ENCODE data around the gene PNKD. TPM values are rescaled to one million over a fixed set of nuclear protein-coding genes. Genes with fewer than 3 reads are reported as not detected.
A peak's percentile ranks its signal among the peaks of the same experiment; 100 is the strongest.

Gene PNKD
- total and polyA plus RNA-seq, 3 donors from 2014 or later, result 79.3 to 90.7 (median 84.2) TPM

- intact Hi-C loops (cut with DNase I; ENCODE audit: low total_unique reads), result no loop called here
- peak; percentile 70 for DNase-seq
These were observed 84.6 kb downstream of the PNKD start for GRCh38 chr2:218354850-218355443.

GRCh38 chr2:218357236-218358177 lies 87.2 kb downstream of the PNKD start:
- no peak for DNase-seq
- intact Hi-C loops (cut with DNase I; ENCODE audit: low total_unique reads), result no loop called here
- TF ChIP-seq POLR2A (IDR thresholded peaks at IDR 0.05) (no peak), CTCF (IDR thresholded peaks at IDR 0.05) (no peak)
- Histone ChIP-seq H3K27me3 (no peaks in the 10 kb centered on the region), H3K9me3 (no peaks in the 10 kb centered on the region), H3K4me1 (peaks cover 12% of the 10 kb centered on the region), H3K27ac (no peak overlapping the region), H3K36me3 (ENCODE audit: low read depth, missing control alignments) (no peaks in the 10 kb centered on the region), H3K4me3 (no peak overlapping the region)
- 60 to 61% methylated on average over 17 of the region's 17 CpGs for WGBS, 2 donors

More at GRCh38 chr2:218354850-218355443, 84.6 kb downstream of the PNKD start:
- Histone ChIP-seq H3K4me1 (peaks cover 12% of the 10 kb centered on the region), H3K4me3 (no peak overlapping the region), H3K36me3 (ENCODE audit: low read depth, missing control alignments) (no peaks in the 10 kb centered on the region), H3K27ac (peak overlapping the region; percentile 39 to 44), H3K27me3 (no peaks in the 10 kb centered on the region), H3K9me3 (no peaks in the 10 kb centered on the region)
- 50 to 66% methylated on average over 17 to 20 of the region's 20 CpGs for WGBS, 2 donors
- no peak for TF ChIP-seq CTCF (IDR thresholded peaks at IDR 0.05)
- no peak for TF ChIP-seq POLR2A (IDR thresholded peaks at IDR 0.05)

- Histone ChIP-seq H3K4me1 (peaks cover 12% of the 10 kb centered on the region), H3K4me3 (no peak overlapping the region), H3K27me3 (no peaks in the 10 kb centered on the region), H3K36me3 (ENCODE audit: low read depth, missing control alignments) (no peaks in the 10 kb centered on the region), H3K9me3 (no peaks in the 10 kb centered on the region), H3K27ac (no peak overlapping the region)
- WGBS, 2 donors, result 52 to 68% methylated on average over 4 of the region's 4 CpGs
- peak; percentile 32 for DNase-seq
- intact Hi-C loops (cut with DNase I; ENCODE audit: low total_unique reads), result no loop called here
- no peak for TF ChIP-seq POLR2A (IDR thresholded peaks at IDR 0.05)
- no peak for TF ChIP-seq CTCF (IDR thresholded peaks at IDR 0.05)
These were observed 90.1 kb downstream of the PNKD start for GRCh38 chr2:218360453-218360852.

- Histone ChIP-seq H3K9me3 (no peaks in the 10 kb centered on the region), H3K27ac (no peak overlapping the region), H3K27me3 (no peaks in the 10 kb centered on the region), H3K36me3 (ENCODE audit: low read depth, missing control alignments) (no peaks in the 10 kb centered on the region), H3K4me1 (no peaks in the 10 kb centered on the region), H3K4me3 (no peak overlapping the region)
- DNase-seq, result no peak
- intact Hi-C loops (cut with DNase I; ENCODE audit: low total_unique reads), result no loop called here
- TF ChIP-seq CTCF (IDR thresholded peaks at IDR 0.05), result no peak
- TF ChIP-seq POLR2A (IDR thresholded peaks at IDR 0.05), result no peak
- WGBS, 2 donors, result 86 to 94% methylated on average over 8 of the region's 8 CpGs
These were observed 92.3 kb downstream of the PNKD start for GRCh38 chr2:218362606-218363005.
